GM19438 (cell line): ENCODE data around the gene GIMAP4.
"Not testable (repeated sequence)": the region's sequence is repeated elsewhere in the genome, so short reads cannot be mapped to it uniquely, and the experiment has no call there.

Source experiments
- ATAC-seq: cut with Tn5 transposase; IDR thresholded peaks from one replicate; pipeline ENCODE4 v1.9.1; 2021; ENCODE audit warnings: low read depth; ENCODE audit not compliant: unreplicated experiment

GIMAP4 gene

DNA sequence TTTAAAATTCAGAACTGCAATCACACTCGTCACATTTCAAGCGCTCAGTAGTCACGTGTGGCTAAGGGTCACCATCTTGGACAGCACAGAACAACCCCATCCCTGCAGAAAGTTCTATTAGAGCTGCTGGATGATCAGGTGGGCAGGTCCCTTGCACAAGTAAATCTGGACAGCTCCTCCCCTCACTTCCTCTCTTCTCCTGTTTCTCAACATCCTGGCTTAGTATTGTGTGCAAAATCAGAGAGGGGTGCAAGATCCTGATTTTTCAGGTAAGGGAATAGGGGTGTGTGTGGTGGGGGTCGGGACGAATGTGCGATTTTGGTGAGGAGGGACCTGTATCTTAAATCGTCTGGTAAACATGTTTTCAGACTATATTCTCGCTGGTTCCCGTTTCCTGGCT, at the start of gene GIMAP4:
GIMAP4 (plus strand) TSS at position 222 of the 400 bp plus-strand sequence. CDS start 2,512 bp downstream, outside the sequence.
- no peak for ATAC-seq

DNA sequence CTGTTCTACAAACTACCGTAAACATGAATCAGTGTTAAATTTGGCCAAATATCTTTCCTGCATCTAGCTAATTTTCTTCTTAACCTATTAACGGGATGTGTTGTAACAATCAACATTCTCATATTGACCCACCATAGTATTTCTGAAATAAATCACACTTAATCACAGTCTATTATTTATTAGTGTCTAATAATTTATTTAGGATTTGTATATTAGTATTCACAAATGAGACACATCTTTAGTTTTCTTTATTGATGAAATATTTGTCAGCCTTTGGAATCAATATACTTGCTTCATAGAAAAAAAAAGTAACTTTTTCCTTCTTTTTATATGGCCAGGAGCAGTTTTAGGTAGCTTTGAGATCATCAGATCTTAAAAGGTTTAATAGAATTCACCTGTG, 47.9 kb upstream of the GIMAP4 start:
- ATAC-seq = no peak

DNA sequence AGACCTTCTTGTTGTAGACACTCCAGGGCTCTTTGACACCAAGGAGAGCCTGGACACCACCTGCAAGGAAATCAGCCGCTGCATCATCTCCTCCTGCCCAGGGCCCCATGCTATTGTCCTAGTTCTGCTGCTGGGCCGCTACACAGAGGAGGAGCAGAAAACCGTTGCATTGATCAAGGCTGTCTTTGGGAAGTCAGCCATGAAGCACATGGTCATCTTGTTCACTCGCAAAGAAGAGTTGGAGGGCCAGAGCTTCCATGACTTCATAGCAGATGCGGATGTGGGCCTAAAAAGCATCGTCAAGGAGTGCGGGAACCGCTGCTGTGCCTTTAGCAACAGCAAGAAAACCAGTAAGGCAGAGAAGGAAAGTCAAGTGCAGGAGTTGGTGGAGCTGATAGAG, 47.0 kb upstream of the GIMAP4 start:
- no peak for ATAC-seq

DNA sequence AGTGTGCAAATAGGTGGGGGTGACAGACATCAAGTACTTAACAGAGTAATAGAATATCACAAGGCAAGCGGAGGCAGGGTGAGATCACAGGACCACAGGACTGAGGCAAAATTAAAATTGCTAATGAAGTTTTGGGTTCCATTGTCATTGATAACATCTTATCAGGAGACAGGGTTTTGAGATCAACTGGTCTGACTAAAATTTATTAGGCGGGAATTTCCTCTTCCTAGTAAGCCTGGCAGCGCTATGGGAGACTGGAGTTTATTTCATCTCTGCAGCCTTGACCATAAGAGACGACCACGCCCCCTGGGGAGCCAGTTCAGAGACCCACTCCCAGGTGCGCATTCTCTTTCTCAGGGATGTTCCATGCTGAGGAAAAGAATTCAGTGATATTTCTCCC, 44.3 kb upstream of the GIMAP4 start:
- not testable (repeated sequence) for ATAC-seq

DNA sequence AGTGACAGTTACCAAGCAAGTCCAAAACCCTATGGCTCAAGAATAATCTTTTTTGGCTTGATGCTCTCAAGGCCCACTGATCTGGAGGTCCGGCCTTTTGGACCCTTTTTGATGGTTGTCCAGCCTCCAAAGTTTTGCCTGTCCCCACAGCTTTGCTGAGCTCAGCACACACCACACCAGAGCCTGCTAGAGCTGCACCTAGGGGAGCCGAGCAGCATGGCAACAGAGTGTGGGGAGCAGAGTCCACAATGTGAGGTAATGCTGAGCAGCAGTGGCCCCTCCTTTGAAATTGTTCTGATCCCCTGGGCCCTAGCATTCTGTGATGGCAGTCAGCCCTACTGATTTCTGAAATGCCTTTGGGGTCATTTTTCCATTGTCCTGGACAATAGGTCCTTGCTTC, 43.2 kb upstream of the GIMAP4 start:
- ATAC-seq = no peak

DNA sequence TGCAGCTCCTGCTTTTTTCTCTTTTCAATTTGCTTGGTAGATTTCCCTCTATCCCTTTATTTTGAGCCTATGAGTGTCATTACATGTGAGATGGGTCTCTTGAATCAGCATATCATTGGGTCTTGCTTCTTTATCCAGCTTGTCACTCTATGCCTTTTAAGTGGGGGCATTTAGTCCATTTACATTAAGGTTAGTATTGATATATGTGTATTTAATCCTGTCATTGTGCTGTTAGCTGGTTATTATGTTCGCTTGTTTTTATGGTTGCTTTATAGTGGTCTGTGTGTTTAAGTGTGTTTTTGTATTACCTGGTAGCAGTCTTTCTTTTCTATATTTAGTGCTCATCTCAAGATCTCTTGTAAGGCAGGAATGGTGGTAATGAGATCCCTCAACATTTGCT, 35.5 kb upstream of the GIMAP4 start:
- no peak for ATAC-seq

DNA sequence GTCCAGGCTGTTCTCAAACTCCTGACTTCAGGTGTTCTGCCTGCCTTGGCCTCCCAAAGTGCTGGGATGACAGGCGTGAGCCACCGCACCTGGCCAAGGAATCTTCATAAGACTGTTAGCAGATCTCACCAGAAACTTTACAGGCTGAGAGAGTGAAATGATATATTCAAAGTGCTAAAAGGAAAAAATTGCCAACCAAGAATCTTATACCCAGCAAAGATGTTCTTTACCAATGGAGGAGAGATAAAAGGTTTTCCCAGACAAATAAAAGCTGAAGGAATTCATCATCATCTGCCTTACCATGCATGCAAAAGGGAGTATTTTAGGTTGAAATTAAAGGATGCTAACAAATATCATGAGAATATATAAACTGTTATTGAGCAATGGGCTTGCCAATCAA, 28.9 kb upstream of the GIMAP4 start:
- ATAC-seq = no peak

DNA sequence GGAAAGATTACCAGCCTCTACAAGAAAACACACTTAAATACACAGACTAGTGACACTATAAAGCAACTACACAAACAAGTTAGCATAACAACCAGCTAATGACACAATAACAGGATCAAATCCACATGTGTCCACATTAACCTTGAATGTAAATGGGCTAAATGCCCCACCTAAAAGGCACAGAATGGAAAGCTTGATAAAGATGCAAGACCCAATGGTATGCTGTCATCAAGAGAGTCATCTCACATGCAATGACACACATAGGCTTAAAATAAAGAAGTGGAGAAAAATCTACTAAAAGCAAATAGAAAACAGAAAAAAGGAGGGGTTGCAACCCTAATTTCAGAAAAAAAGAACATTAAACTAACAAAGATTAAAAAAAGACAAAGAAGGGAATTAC, 14.0 kb upstream of the GIMAP4 start:
- ATAC-seq = no peak

DNA sequence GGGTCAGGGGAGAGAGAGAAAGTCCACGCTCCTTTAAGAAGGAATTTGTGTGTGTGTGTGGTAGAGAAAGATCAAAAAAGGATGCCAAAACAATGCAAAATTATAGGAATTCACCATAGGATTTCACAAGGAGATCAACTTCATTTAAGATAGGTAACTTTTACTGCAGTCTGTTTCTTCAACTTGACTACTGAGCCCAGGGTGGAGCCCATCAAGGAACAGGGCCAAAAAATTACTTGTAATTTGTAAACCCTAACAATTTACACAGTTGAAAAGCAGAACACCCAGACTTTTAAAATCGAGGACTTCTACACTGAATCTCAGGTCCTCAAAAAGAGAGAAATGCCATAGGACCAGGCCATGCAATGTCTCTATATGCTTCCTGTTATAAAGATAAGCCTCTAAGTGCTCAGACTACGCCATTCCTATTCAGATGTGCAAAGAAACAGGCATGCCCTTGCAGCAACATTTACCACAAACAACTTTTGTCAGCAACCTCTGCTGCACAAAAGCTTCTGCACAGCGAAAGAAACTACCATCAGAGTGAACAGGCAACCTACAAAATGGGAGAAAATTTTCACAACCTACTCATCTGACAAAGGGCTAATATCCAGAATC, 10.6 kb upstream of the GIMAP4 start:
- no peak for ATAC-seq

DNA sequence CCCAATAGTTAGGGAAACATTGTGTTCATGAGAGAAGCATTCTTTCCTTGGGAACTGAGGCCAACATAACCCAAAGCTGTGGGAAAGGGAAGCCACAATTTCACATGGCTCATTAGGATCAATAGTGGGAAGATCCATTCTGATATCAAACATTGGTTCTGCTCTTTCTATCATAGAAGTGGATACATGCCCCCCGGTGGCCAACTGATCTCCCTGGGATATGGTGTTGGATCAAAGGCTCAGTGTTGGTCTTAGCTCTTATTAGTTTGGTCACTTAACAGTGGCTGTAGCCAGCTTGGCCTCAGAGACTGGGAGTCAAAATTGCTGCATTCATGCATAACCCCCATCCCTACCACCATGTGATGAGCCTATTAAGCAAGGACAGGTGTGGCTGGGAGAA, 6.7 kb upstream of the GIMAP4 start:
- ATAC-seq = no peak

DNA sequence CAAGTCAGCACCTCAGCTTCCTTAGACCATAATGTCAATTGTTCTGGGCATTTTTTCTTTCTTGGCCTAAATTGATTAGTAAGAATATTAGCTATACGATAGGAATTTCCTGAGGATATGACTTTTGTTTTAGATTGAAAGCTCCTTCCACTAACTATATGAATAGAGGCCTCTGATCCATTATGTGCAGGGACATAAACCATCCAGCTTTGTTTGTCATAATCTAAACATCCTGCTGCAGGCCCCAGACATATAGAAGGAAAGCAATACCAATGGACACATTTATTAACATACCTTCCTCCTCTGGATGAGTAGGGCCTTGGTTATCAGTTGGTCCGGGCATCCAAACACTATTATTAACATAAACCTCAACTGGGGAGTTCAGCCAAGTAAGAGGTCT, 4.3 kb upstream of the GIMAP4 start:
- ATAC-seq = no peak

DNA sequence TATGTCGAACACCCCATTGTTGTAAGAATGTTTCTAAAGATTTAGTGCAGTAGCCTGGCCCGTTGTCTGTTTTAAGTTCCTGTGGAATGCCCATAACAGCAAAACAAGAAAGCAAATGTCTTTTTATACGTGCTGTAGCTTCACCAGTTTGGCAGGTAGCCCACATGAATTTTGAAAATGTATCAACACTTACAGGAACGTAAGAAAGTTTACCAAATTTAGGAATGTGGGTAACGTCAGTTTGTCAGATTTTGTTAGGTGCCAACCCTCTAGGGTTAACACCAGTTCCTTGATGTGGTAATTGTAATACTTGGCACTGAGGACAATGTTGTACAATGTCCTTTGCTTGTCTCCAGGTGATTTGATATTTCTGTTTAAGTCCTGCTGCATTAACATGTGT, 3.2 kb upstream of the GIMAP4 start:
- ATAC-seq = no peak

DNA sequence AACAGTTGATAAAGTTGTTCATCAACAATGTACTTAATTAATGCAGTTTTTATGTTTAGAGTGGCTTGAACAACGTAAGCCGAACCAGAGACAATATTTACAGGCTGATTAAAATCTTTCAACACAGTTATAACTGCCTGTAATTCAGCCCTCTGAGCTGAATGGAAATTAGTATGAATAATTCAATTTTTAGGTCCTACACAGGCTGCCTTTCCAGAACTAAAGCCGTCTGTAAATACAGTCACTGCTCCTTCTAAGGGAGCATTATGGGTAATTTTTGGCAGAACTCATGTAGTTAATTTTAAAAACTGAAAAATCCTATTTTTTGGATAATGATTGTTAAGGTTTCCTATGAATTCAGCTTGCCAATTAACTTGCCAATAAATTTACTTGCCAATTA, 2.6 kb upstream of the GIMAP4 start:
- no peak for ATAC-seq

DNA sequence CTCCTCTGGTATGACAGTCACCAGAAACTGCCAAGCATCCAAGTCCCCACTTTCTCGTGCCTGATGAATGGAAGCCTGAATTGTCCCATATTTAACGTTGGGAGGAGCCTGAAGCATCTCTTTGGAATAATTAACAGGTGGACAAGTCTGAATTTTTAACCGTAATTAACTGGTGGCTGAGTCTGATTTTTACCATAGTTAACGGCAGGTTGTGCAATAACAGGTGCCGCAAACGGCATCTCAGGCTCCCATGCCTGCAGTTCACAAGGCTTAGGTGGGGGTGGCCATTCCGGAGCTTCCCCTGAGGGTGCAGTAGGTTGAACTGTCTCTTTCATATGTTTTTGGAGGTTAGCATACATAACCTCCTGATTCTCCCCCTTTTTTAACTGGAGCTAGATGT, 2.0 kb upstream of the GIMAP4 start:
- ATAC-seq = no peak

DNA sequence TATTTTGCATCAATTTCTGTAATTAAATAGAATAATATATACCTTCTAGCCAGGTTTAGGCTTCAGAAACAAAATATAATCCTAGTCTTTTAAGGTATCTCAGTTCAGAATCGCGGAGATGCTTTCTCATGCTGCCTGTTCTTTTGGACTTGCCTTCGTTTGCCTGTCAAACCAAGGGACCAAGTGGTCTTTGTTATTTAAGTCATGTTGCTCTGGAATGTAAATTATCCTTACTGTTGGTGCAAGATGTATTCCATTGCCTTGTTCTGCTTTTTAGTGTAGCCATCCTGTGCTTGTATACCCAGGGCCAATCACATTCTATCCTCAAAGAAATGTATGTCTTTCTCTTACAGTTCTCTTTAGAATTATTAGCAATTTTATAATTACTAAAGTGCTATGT, 1.1 kb upstream of the GIMAP4 start:
- no peak for ATAC-seq

DNA sequence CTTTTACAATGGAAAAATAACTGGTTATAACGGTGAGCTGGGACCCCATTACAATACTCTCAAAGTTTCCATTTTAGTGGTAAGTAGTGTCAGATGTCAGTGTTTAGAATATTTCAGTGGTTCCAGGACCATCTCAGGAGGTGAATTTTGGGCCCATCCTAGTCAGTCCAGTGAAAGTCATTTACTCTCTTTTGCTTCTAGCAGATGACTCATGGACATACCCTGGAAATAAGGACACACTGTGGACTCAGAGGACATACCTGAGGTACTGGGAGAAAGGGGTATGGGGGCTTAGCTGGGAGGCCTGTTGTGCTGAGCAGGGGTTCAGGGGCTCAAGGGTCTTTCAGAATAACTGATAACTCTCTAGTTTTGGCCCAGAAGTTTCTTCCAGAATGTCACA, 618 bp upstream of the GIMAP4 start:
- ATAC-seq = no peak

DNA sequence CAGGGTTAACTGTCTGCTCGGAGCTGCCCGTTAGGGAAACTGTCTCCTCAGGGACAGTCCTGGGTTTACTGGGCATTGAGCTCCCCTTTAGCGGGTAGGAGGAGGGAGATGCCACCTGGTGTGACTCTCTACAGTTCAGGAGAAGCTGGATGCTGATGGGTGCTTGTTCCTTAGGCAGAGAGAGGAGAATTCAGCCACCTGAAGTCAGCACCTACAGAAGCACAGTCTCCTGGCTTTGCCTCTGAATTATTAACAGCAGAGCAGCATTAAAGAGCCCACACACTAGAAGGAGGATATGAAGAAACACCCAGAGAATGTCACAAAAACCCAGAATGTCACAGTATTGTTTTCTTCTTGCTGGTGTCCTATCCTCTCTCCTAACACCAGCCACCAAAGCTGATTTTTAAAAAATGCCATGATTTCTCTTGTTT, 696 bp downstream of the GIMAP4 start:
- no peak for ATAC-seq

DNA sequence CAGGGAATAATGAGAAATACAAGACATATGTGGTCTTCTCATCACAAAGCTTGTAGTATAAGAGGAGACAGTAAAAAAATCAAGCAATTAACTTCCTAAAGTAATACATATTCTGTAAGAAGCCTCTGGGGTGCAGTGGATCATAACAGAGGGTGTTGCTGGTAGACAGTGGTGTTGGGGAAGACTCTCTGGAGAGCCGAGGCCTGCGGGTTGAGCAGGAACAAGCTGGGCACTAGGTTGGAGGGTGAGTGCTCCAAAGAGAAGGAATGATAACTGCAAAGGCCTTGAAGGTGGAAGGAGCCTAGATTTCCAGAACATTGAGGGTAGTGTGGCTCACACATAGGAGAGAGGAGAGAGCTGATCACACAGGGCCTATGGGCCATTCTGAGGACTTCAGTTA, 1.5 kb downstream of the GIMAP4 start:
- ATAC-seq = no peak

DNA sequence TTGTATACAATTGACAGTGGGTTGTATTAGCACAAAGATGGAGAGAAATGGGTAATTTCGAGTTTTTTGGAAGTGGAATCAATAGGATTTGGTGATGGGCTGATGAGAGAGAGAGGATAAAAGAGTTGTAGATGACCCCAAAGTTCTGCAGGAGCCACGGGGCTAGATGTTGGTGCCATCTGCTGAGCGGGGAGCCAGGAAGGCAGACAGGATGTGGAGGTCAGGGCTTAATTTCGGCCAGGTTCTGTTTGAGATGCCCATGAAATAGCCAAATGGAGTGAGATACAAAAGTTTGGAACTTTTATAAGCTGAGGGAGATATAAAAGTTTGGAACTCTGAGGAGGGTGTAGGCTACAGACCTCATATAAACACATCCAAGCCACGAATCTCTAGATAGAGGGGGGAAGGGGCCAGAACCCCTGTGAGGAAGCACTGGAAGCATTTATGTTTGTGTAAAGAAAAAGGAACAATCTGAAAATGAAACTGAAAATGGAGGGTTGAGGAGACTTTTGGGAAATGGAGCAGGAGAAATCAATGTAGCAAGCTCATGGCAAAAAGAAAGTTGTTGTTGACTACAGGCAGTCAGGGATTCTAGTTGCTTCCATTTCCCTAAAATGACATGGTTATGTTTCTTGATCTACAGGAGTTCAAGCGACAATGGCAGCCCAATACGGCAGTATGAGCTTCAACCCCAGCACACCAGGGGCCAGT, 2.2 kb downstream of the GIMAP4 start:
- ATAC-seq = no peak

DNA sequence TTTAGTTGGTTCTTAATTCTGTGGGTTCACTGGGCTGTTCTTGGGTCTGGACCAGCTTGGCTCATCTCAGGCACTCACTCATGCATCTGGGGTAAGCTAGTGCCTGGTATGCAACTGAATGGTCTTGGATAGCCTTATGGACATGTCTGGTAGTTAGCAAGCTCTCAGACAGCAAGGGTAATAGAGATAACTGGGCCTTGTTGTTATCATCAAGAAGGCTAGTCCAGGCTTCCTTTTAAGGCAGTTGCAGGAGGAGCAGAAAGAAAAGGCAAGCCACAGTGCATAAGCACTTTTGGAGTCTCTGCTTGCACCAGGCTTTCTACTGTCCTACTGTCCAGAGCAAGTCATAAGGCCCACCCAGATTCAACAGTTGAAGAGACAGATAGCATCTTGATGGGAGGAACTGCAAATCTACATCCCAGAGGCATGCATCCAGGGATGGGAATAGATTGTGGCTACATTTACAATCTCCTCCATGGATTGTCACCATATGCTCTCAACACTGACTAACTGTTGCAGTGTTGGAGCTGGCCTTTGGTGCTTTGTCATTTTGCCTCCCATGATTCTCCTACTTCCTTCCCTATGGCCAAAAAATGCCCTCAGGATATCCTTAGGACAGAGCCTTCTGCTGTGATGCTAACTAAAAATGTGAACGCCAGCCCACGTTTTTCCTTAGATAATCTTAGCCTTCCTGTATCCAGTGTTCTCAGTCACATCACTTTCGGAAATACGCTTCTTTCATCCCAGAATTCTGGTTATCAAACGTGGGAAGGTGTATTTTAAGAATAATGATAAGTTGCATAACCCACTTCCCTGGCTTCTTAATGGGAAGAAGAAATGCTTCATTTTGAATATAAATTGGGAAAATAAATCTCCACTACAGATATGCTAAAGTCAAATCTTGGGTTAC, 3.6 kb downstream of the GIMAP4 start:
- ATAC-seq = no peak

DNA sequence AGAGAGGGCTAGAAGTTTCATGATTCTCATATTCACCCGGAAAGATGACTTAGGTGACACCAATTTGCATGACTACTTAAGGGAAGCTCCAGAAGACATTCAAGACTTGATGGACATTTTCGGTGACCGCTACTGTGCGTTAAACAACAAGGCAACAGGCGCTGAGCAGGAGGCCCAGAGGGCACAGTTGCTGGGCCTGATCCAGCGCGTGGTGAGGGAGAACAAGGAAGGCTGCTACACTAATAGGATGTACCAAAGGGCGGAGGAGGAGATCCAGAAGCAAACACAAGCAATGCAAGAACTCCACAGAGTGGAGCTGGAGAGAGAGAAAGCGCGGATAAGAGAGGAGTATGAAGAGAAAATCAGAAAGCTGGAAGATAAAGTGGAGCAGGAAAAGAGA, 5.3 kb downstream of the GIMAP4 start:
- no peak for ATAC-seq
